Left colon (tissue), 2 donors: ENCODE results near the gene SLC26A11. TPM values are rescaled to one million over a fixed set of nuclear protein-coding genes. Genes with fewer than 3 reads are reported as not detected.
A peak's percentile ranks its signal among the peaks of the same experiment; 100 is the strongest.
"Not testable (repeated sequence)": the region's sequence is repeated elsewhere in the genome, so short reads cannot be mapped to it uniquely, and the experiment has no call there.

Experiments
- ATAC-seq: fragments of 200-7000 bp; cut with Tn5 transposase; one replicate; pipeline ENCODE4 v1.9.1; 2020; ENCODE audit warnings: mild to moderate bottlenecking, moderate library complexity
- DNase-seq, 2 donors: peaks; one replicate each; pipeline ENCODE4 v3.0.0-alpha.2; 2020
- intact Hi-C, 2 donors: fragments of 100-400 bp; cut with DNase I in 1 of 2; cut with micrococcal nuclease in 1 of 2; formaldehyde crosslinking; loops; one replicate each; pipeline versions ENCODE4 v1.11.2 to v1.14.0; 2022; cut with DNase I, micrococcal nuclease
- total RNA-seq, 2 donors: library from RNA; stranded (reverse); fragmentation: NEBNext Ultra II Directional; extraction: Animal tissue kit (Norgen Biotek cat#: 25700); gene quantifications; one replicate each; pipeline ENCODE4 v1.2.1, GENCODE V29; 2021
- donor health status: DM: no; HTN: no; CAD: no.
- donor health status: DM: yes; HTN: yes; CAD: no.

The SLC26A11 gene
- total RNA-seq, 2 donors from 2014 or later, result 9.4 to 10.0 TPM

- ATAC-seq, result no peak
- intact Hi-C loops, result no loop called here
- no peak for DNase-seq
Observed at GRCh38 chr17:80268427-80268826, 48.2 kb downstream of the SLC26A11 start.

GRCh38 chr17:80269405-80269807, 49.2 kb downstream of the SLC26A11 start:
- intact Hi-C loops, result no loop called here
- no peak for DNase-seq
- ATAC-seq, result no peak

- intact Hi-C loops, result no loop called here
- ATAC-seq, result no peak
- no peak for DNase-seq
Observed at GRCh38 chr17:80270104-80270503, 49.9 kb downstream of the SLC26A11 start.

- ATAC-seq (peak; percentile 74), DNase-seq (no peak)
- intact Hi-C loops, result no loop called here
Observed at GRCh38 chr17:80270836-80271235, 50.6 kb downstream of the SLC26A11 start.

GRCh38 chr17:80272366-80272765, 52.1 kb downstream of the SLC26A11 start:
- intact Hi-C loops, result no loop called here

GRCh38 chr17:80274331-80274730, 54.1 kb downstream of the SLC26A11 start:
- ATAC-seq (no peak), DNase-seq (no peak)
- intact Hi-C loops, result no loop called here

More at GRCh38 chr17:80272366-80272765, 52.1 kb downstream of the SLC26A11 start:
- DNase-seq (no peak), ATAC-seq (no peak)

- intact Hi-C loops, result no loop called here
- ATAC-seq (no peak), DNase-seq (no peak)
Observed at GRCh38 chr17:80274871-80275449, 54.7 kb downstream of the SLC26A11 start.

GRCh38 chr17:80275857-80276256, 55.6 kb downstream of the SLC26A11 start:
- intact Hi-C loops, DNase-seq, ATAC-seq: not testable (repeated sequence)

- ATAC-seq (no peak), DNase-seq (no peak)
- intact Hi-C loops, result no loop called here
Observed at GRCh38 chr17:80277751-80278671, 57.8 kb downstream of the SLC26A11 start.

- DNase-seq (peak; percentile 5 to 38), ATAC-seq (peak; percentile 29)
- intact Hi-C loops, result no loop called here
Observed at GRCh38 chr17:80279895-80280294, 59.7 kb downstream of the SLC26A11 start.

GRCh38 chr17:80281516-80281915, 61.3 kb downstream of the SLC26A11 start:
- ATAC-seq, result no peak
- intact Hi-C loops, result no loop called here
- DNase-seq, result no peak

GRCh38 chr17:80283116-80283852, 63.1 kb downstream of the SLC26A11 start:
- intact Hi-C loops, result no loop called here
- no peak for ATAC-seq
- DNase-seq, result no peak

- DNase-seq (no peak), ATAC-seq (no peak)
- intact Hi-C loops, result no loop called here
Observed at GRCh38 chr17:80284631-80285030, 64.4 kb downstream of the SLC26A11 start.

GRCh38 chr17:80285237-80285920, 65.2 kb downstream of the SLC26A11 start:
- DNase-seq, result no peak

GRCh38 chr17:80286638-80286960, 66.4 kb downstream of the SLC26A11 start:
- ATAC-seq (no peak), DNase-seq (no peak)
- intact Hi-C loops, result no loop called here

More at GRCh38 chr17:80285237-80285920, 65.2 kb downstream of the SLC26A11 start:
- intact Hi-C loops, result no loop called here
- no peak for ATAC-seq

- ATAC-seq (no peak), DNase-seq (no peak)
- intact Hi-C loops, result no loop called here
Observed at GRCh38 chr17:80287038-80287437, 66.8 kb downstream of the SLC26A11 start.

- no peak for DNase-seq
- peak; percentile 7 for ATAC-seq
- intact Hi-C loops, result no loop called here
Observed at GRCh38 chr17:80287806-80288567, 67.8 kb downstream of the SLC26A11 start.

GRCh38 chr17:80289616-80290015, 69.4 kb downstream of the SLC26A11 start:
- intact Hi-C loops, result no loop called here
- DNase-seq (no peak), ATAC-seq (no peak)
